SJCRH30 (cell line): Measurements from ENCODE around the gene CES3. TPM values are rescaled to one million over a fixed set of nuclear protein-coding genes. Genes with fewer than 3 reads are reported as not detected.
A peak's percentile ranks its signal among the peaks of the same experiment; 100 is the strongest.
"Not testable (repeated sequence)": the region's sequence is repeated elsewhere in the genome, so short reads cannot be mapped to it uniquely, and the experiment has no call there.

Source experiments
- DNase-seq, 2 experiments: peaks; one replicate each; pipeline ENCODE4 v3.0.0-alpha.2; 2015 to 2020
- H3K27ac ChIP-seq: fragments of 250-450 bp; sonication (Bioruptor Pico); 2 replicates; pipeline ENCODE4 v1.5.1; 2020; ENCODE audit warnings: mild to moderate bottlenecking, moderate library complexity
- H3K27me3 ChIP-seq: fragments of 250-450 bp; sonication (Bioruptor Pico); 2 replicates; pipeline ENCODE4 v1.5.1; 2020; ENCODE audit warnings: mild to moderate bottlenecking, moderate library complexity
- H3K36me3 ChIP-seq: fragments of 250-450 bp; sonication (Bioruptor Pico); 2 replicates; pipeline ENCODE4 v1.5.1; 2020; ENCODE audit warnings: mild to moderate bottlenecking, moderate library complexity
- H3K4me1 ChIP-seq: fragments of 250-450 bp; sonication (Bioruptor Pico); 2 replicates; pipeline ENCODE4 v1.5.1; 2020; ENCODE audit warnings: mild to moderate bottlenecking, moderate library complexity
- H3K4me3 ChIP-seq: fragments of 250-450 bp; sonication (Bioruptor Pico); 2 replicates; pipeline ENCODE4 v1.5.1; 2020; ENCODE audit warnings: mild to moderate bottlenecking, moderate library complexity
- H3K9me3 ChIP-seq: fragments of 250-450 bp; sonication (Bioruptor Pico); replicated peaks from 2 replicates; pipeline ENCODE4 v1.5.1; 2020; ENCODE audit warnings: mild to moderate bottlenecking, moderate library complexity
- total RNA-seq: library from RNA; depleted of rRNA; stranded (reverse); fragments of >200 nt; shearing (Covaris generic); gene quantifications from 2 replicates; pipeline ENCODE4 v1.2.3, GENCODE V29; 2014

Gene CES3
- total RNA-seq, 1 experiment from 2014 or later, result 0.08 TPM

- Histone ChIP-seq H3K9me3 (no peaks in the 10 kb centered on the region; the same call in 1 of the 2 replicates), H3K4me3 (no peak overlapping the region)
Measured at GRCh38 chr16:66946974-66947301, 14.1 kb upstream of the CES3 start.

GRCh38 chr16:66947302-66948065, 13.6 kb upstream of the CES3 start:
- peak; percentile 81 to 96 for DNase-seq
- Histone ChIP-seq H3K27me3 (no peaks in the 10 kb centered on the region), H3K36me3 (peaks cover 3% of the 10 kb centered on the region; the same call in 1 of the 2 replicates), H3K4me1 (no peaks in the 10 kb centered on the region), H3K27ac (no peak overlapping the region), H3K9me3 (no peaks in the 10 kb centered on the region; the same call in 1 of the 2 replicates), H3K4me3 (no peak overlapping the region)

More at GRCh38 chr16:66946974-66947301, 14.1 kb upstream of the CES3 start:
- no peaks in the 10 kb centered on the region for H3K27me3 ChIP-seq
- H3K36me3 ChIP-seq, result peaks cover 3% of the 10 kb centered on the region; the same call in 1 of the 2 replicates
- DNase-seq, result no peak
- H3K4me1 ChIP-seq, result no peaks in the 10 kb centered on the region
- no peak overlapping the region for H3K27ac ChIP-seq

GRCh38 chr16:66948134-66948836, 12.8 kb upstream of the CES3 start:
- DNase-seq, result no peak

GRCh38 chr16:66948837-66949225, 12.2 kb upstream of the CES3 start:
- H3K36me3 ChIP-seq, result no peaks in the 10 kb centered on the region
- 0 out of 2 replicates have a peak, but pooled peaks cover 3% of the 10 kb centered on the region for H3K4me1 ChIP-seq
- no peak overlapping the region for H3K27ac ChIP-seq
- no peak for DNase-seq
- H3K9me3 ChIP-seq, result no peaks in the 10 kb centered on the region; the same call in 1 of the 2 replicates
- H3K4me3 ChIP-seq, result no peak overlapping the region
- H3K27me3 ChIP-seq, result no peaks in the 10 kb centered on the region

More at GRCh38 chr16:66948134-66948836, 12.8 kb upstream of the CES3 start:
- H3K9me3 ChIP-seq, result no peaks in the 10 kb centered on the region; the same call in 1 of the 2 replicates
- no peak overlapping the region for H3K27ac ChIP-seq
- no peak overlapping the region for H3K4me3 ChIP-seq
- H3K36me3 ChIP-seq, result no peaks in the 10 kb centered on the region
- H3K27me3 ChIP-seq, result no peaks in the 10 kb centered on the region
- H3K4me1 ChIP-seq, result no peaks in the 10 kb centered on the region

- H3K27ac ChIP-seq, result no peak overlapping the region
Measured at GRCh38 chr16:66949472-66949871, 11.6 kb upstream of the CES3 start.

GRCh38 chr16:66950437-66950836, 10.6 kb upstream of the CES3 start:
- H3K27ac ChIP-seq, result no peak overlapping the region
- H3K9me3 ChIP-seq, result no peaks in the 10 kb centered on the region; the same call in 1 of the 2 replicates
- no peaks in the 10 kb centered on the region for H3K27me3 ChIP-seq
- no peak overlapping the region for H3K4me3 ChIP-seq
- no peaks in the 10 kb centered on the region for H3K36me3 ChIP-seq
- H3K4me1 ChIP-seq, result 0 out of 2 replicates have a peak, but pooled peaks cover 3% of the 10 kb centered on the region
- no peak for DNase-seq

More at GRCh38 chr16:66949472-66949871, 11.6 kb upstream of the CES3 start:
- Histone ChIP-seq H3K4me3 (no peak overlapping the region), H3K36me3 (no peaks in the 10 kb centered on the region), H3K4me1 (0 out of 2 replicates have a peak, but pooled peaks cover 3% of the 10 kb centered on the region), H3K27me3 (no peaks in the 10 kb centered on the region), H3K9me3 (no peaks in the 10 kb centered on the region; the same call in 1 of the 2 replicates)
- no peak for DNase-seq

- no peaks in the 10 kb centered on the region for H3K36me3 ChIP-seq
- H3K4me1 ChIP-seq, result 0 out of 2 replicates have a peak, but pooled peaks cover 3% of the 10 kb centered on the region
- no peaks in the 10 kb centered on the region; the same call in 1 of the 2 replicates for H3K9me3 ChIP-seq
- DNase-seq, result no peak
- H3K27me3 ChIP-seq, result no peaks in the 10 kb centered on the region
- H3K27ac ChIP-seq, result no peak overlapping the region
- H3K4me3 ChIP-seq, result no peak overlapping the region
Measured at GRCh38 chr16:66950971-66951790, 9.9 kb upstream of the CES3 start.

GRCh38 chr16:66952430-66953110, 8.5 kb upstream of the CES3 start:
- DNase-seq, result no peak
- Histone ChIP-seq H3K4me3 (no peak overlapping the region), H3K27ac (no peak overlapping the region), H3K36me3 (no peaks in the 10 kb centered on the region), H3K27me3 (0 out of 2 replicates have a peak, but pooled peaks cover 4% of the 10 kb centered on the region), H3K4me1 (0 out of 2 replicates have a peak, but pooled peaks cover 3% of the 10 kb centered on the region), H3K9me3 (no peaks in the 10 kb centered on the region; the same call in 1 of the 2 replicates)

GRCh38 chr16:66953462-66954096, 7.5 kb upstream of the CES3 start:
- DNase-seq, result no peak
- Histone ChIP-seq H3K36me3 (no peaks in the 10 kb centered on the region), H3K4me1 (0 out of 2 replicates have a peak, but pooled peaks cover 3% of the 10 kb centered on the region), H3K4me3 (no peak overlapping the region), H3K27ac (no peak overlapping the region), H3K27me3 (0 out of 2 replicates have a peak, but pooled peaks cover 4% of the 10 kb centered on the region), H3K9me3 (no peaks in the 10 kb centered on the region; the same call in 1 of the 2 replicates)

- no peaks in the 10 kb centered on the region; the same call in 1 of the 2 replicates for H3K9me3 ChIP-seq
- DNase-seq, result peak; percentile 72 to 92
- H3K36me3 ChIP-seq, result no peaks in the 10 kb centered on the region
- H3K27me3 ChIP-seq, result 0 out of 2 replicates have a peak, but pooled peaks cover 4% of the 10 kb centered on the region
- H3K27ac ChIP-seq, result no peak overlapping the region
- no peak overlapping the region for H3K4me3 ChIP-seq
- 0 out of 2 replicates have a peak, but pooled peaks cover 3% of the 10 kb centered on the region for H3K4me1 ChIP-seq
Measured at GRCh38 chr16:66954097-66954659, 6.9 kb upstream of the CES3 start.

GRCh38 chr16:66955363-66956153, 5.5 kb upstream of the CES3 start:
- not testable (repeated sequence) for H3K36me3 ChIP-seq, H3K4me3 ChIP-seq, H3K4me1 ChIP-seq, DNase-seq, H3K27ac ChIP-seq, H3K27me3 ChIP-seq, H3K9me3 ChIP-seq

GRCh38 chr16:66956154-66956457, 5.0 kb upstream of the CES3 start:
- H3K4me1 ChIP-seq, H3K27ac ChIP-seq, H3K36me3 ChIP-seq: not testable (repeated sequence)

More at GRCh38 chr16:66956154-66956457, 5.0 kb upstream of the CES3 start:
- not testable (repeated sequence) for H3K9me3 ChIP-seq, H3K4me3 ChIP-seq, DNase-seq, H3K27me3 ChIP-seq
